A549 (cell line): Measurements from ENCODE around the gene BRICD5.

ENCODE experiments used
- CTCF ChIP-seq: fragments of >200 bp; sonication (Bioruptor Twin); formaldehyde crosslinking; IDR thresholded peaks from 3 replicates; pipeline ENCODE4 v1.5.1; 2016
- GATA3 ChIP-seq: IDR thresholded peaks from 2 replicates; pipeline ENCODE4 v1.6.1; 2012; ENCODE audit warnings: borderline replicate concordance
- KDM1A ChIP-seq: fragments of 200-600 bp; sonication (generic); IDR thresholded peaks from 2 replicates; pipeline ENCODE4 v1.6.1; 2016; ENCODE audit warnings: low read depth, mild to moderate bottlenecking

- TF ChIP-seq GATA3 (no peak), CTCF (no peak), KDM1A (no peak)
Measured at GRCh38 chr16:2198283-2198682, 12.4 kb downstream of the BRICD5 start.
